Panc1 (cell line): ENCODE measurements around the gene GJC2.

ENCODE experiments used
- CTCF ChIP-seq: fragments of 450-650 bp; IDR thresholded peaks from 2 replicates; pipeline ENCODE4 v1.5.1; 2017; ENCODE audit warnings: mild to moderate bottlenecking
- POLR2AphosphoS5 ChIP-seq: IDR thresholded peaks from 2 replicates; pipeline ENCODE4 v1.6.1; 2012; ENCODE audit warnings: mild to moderate bottlenecking, low read depth, low read length, moderate library complexity
- REST ChIP-seq, 2 experiments: IDR thresholded peaks; 2 replicates each; pipeline ENCODE4 v1.6.1; 2011 to 2012; ENCODE audit warnings: low read depth in 2 of 2, control low read depth in 1 of 2, low read length in 1 of 2, mild to moderate bottlenecking in 1 of 2, moderate library complexity in 1 of 2; ENCODE audit not compliant: insufficient read depth in 1 of 2
- SIN3A ChIP-seq: IDR thresholded peaks from 2 replicates; pipeline ENCODE4 v1.6.1; 2012; ENCODE audit warnings: low read depth, mild to moderate bottlenecking, low read length, moderate library complexity, borderline replicate concordance; ENCODE audit not compliant: insufficient read depth
- TCF7L2 ChIP-seq: IDR thresholded peaks from 2 replicates; pipeline ENCODE4 v1.6.1; 2011; ENCODE audit warnings: mild to moderate bottlenecking, low read depth, low read length, inconsistent platforms

- TF ChIP-seq POLR2AphosphoS5, result no peak
- no peak for TF ChIP-seq CTCF
- no peak for TF ChIP-seq TCF7L2
- no peak for TF ChIP-seq REST (IDR thresholded peaks at IDR 0.05; ENCODE audit: insufficient read depth in 1 of 2, low read depth in 2 of 2, low read length in 1 of 2)
- no peak for TF ChIP-seq SIN3A
Observed at GRCh38 chr1:228150461-228151179, 890 bp downstream of the GJC2 start.
